AG09309 (cell line): ENCODE measurements around the gene CIDEA.

Source experiments
- DNase-seq: peaks from one replicate; pipeline ENCODE4 v3.0.0-alpha.2; 2010; ENCODE audit warnings: low read depth
- H3K4me3 ChIP-seq: 2 replicates; pipeline ENCODE4 v1.5.1; 2011; ENCODE audit warnings: mild to moderate bottlenecking, low read depth, low read length, moderate library complexity; ENCODE audit not compliant: control insufficient read depth
- CTCF ChIP-seq: IDR thresholded peaks from 2 replicates; pipeline ENCODE4 v1.5.1; 2011; ENCODE audit warnings: mild to moderate bottlenecking, low read depth, low read length, inconsistent platforms; ENCODE audit not compliant: insufficient read depth, control insufficient read depth; ENCODE audit errors: missing control alignments

The CIDEA gene

GRCh38 chr18:12296457-12296856 lies 42.3 kb downstream of the CIDEA start:
- no peak overlapping the region for H3K4me3 ChIP-seq
- DNase-seq = no peak
- no peak for TF ChIP-seq CTCF

DNA sequence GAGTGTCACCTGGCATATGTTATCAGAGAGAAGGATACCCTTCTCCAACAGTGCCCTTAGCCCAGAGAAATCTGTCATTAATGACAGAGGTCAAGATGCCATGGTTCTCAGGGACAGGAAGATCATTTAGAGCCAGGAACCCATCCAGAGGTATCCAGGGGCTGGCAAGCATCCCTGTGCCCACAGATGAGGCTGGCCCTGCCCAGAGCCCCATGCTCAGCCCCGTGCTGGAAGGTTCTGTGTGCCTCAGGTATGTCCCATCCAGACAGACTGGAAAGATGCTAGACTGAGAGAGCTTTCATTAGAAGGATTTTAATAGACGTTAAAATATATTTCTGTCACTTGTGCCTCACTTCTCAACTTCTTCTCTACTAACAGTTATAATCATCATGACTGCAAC lies 45.7 kb downstream of the CIDEA start:
- no peak overlapping the region for H3K4me3 ChIP-seq
- no peak for TF ChIP-seq CTCF
- no peak for DNase-seq

GRCh38 chr18:12301263-12302005 lies 47.3 kb downstream of the CIDEA start:
- DNase-seq = no peak
- no peak for TF ChIP-seq CTCF
- H3K4me3 ChIP-seq = no peak overlapping the region

GRCh38 chr18:12302391-12303147 lies 48.4 kb downstream of the CIDEA start:
- no peak for DNase-seq
- H3K4me3 ChIP-seq = no peak overlapping the region
- TF ChIP-seq CTCF = no peak

- DNase-seq = no peak
- no peak overlapping the region for H3K4me3 ChIP-seq
- no peak for TF ChIP-seq CTCF
These were observed 50.4 kb downstream of the CIDEA start for GRCh38 chr18:12304351-12305210.

- no peak for TF ChIP-seq CTCF
- H3K4me3 ChIP-seq = no peak overlapping the region
- DNase-seq = no peak
These were observed 51.0 kb downstream of the CIDEA start for GRCh38 chr18:12305211-12305610.
